ENCODE results near the gene CBLC. TPM values are rescaled to one million over a fixed set of nuclear protein-coding genes. Genes with fewer than 3 reads are reported as not detected.

Gene CBLC, protein sequence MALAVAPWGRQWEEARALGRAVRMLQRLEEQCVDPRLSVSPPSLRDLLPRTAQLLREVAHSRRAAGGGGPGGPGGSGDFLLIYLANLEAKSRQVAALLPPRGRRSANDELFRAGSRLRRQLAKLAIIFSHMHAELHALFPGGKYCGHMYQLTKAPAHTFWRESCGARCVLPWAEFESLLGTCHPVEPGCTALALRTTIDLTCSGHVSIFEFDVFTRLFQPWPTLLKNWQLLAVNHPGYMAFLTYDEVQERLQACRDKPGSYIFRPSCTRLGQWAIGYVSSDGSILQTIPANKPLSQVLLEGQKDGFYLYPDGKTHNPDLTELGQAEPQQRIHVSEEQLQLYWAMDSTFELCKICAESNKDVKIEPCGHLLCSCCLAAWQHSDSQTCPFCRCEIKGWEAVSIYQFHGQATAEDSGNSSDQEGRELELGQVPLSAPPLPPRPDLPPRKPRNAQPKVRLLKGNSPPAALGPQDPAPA
- not detected in 2 replicates for polyA plus RNA-seq

DNA sequence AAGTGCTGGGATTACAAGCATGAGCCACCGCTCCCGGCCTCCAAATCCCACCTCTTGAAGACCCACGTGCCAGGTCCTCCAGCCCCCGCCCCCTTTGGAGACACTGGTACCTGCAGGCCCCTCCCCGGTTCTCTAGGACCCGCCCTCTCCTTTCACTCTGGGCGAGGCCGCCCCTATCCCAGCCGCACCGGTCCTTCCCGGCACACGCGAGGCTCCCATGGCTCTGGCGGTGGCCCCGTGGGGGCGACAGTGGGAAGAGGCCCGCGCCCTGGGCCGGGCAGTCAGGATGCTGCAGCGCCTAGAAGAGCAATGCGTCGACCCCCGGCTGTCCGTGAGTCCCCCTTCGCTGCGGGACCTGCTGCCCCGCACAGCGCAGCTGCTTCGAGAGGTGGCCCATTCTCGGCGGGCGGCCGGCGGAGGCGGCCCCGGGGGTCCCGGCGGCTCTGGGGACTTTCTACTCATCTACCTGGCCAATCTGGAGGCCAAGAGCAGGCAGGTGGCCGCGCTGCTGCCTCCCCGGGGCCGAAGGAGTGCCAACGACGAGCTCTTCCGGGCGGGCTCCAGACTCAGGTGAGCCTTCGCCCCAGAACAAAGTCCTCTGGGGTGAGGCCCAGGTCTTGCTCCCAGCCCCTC, at the start of gene CBLC:
Gene CBLC, plus strand, starts transcription at position 176 of the 633 bp plus-strand sequence. Its CDS starts 42 bp downstream, at position 218.

DNA sequence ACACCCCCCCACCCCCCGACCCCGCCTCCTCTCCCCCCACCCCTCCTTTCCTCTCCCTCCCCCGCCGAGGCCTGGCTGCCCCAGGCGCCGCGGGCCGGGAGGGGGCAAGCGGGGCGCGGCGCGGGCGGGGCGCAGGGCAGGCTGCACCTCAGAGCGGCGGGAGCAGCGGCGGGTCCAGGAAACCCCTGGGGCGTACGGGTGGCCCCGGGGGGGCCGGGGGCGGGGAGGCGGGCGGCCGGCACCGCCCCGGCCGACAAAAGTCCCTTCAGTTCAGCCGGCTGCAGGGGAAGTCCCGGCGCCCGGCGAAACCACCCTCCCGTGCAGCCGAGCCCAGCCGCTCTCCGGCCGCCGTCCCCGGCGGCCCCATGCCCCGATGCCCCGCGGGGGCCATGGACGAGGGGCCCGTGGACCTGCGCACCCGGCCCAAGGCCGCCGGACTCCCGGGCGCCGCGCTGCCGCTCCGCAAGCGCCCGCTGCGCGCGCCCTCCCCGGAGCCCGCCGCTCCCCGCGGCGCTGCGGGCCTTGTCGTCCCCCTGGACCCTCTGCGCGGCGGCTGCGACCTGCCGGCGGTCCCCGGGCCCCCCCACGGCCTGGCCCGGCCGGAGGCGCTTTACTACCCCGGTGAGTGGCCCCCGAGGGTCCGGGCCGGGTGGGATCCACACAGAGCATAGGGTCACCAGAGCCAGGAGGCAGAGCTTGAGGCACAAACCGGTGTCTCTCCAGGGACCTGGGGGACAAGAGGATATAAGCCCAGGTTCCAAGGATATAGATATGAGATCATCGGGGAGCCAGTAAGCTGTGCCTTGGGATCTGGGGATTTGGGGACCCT, 29.1 kb upstream of the CBLC start, which contains the start of gene BCL3:
Gene BCL3, plus strand, starts transcription at position 283 of the 829 bp plus-strand sequence. Its CDS starts 83 bp downstream, at position 366.

DNA sequence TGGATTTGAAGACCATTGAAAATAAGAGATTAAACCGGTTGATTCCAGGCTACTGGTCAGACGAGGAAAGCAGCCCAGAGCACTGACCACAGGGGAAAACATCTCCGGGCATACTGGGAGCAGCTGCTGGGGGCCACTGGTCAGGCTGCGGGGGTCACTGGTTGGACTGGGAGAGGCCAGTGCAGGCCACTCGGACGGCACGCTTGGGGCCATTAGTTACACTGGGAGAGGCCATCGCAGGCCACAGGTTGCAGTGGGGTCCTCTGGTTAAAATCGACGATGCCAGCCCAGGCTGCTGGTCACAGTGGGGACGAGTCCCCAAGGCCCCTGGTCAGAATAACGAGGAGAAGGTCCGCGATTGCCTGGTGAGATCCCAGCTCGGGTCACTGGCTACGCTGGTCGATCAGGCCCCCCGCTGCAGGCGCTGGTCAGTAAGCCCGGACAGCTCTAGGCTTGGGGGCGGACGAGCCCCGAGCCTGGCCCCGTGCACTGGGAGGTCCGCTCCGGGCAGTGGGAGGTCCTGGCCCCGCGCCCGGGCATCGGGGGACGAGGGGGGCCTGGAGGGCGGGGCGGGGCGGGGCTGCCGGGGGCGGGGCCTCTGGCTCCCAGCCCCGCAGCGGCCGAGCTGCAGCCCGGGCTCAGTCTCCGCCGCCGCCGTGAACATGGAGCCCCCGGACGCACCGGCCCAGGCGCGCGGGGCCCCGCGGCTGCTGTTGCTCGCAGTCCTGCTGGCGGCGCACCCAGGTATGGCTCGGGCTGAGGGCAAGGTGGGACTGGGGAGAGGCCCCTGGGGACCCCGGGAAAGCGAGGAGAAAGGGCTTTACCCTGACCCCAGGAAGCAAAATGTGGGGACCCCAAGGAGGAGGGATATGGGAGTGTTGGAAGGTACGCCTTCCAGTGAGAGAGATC, 31.0 kb downstream of the CBLC start, which contains the start of gene BCAM:
Gene BCAM, plus strand, starts transcription at position 641 of the 909 bp plus-strand sequence. Its CDS starts 22 bp downstream, at position 663.

DNA sequence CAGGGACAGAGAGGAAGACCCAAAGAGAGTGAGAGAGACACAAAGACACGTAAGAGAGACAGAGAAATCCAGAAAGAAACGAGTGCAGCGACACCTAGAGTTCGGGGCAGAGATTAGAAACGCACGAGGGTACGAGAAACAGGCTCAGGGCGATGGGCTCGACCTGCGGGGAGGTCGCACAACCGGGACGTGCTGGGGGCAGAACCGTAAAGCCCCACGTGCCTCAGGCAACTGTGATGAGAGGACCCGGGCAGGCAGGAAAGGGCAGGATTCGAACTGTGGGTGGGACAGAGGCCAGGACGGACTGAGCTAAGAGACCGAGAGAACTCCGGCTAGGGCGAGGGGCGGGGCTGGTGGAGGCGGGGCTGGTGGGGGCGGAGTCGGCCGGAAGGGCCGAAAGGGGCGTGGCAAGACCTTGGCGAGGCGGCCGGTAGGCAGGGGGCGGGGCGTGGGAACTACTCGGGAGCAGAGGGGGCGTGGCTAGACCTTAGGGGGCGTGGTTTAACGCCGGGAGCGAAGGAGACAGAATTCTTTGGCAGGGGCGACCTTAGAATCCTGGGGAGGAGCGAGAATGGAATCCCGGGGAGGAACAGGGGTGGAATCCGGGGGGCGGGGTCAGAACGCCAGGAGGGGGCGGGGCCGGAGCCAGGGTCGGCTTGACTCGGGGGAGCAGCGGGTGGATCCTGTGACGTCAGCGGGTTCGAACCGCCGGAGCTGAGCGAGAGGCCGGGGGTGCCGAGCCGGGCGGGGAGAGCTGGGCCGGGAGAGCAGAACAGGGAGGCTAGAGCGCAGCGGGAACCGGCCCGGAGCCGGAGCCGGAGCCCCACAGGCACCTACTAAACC, 68.1 kb downstream of the CBLC start, which contains the start of gene NECTIN2:
Gene NECTIN2, plus strand, starts transcription at position 686 of the 843 bp plus-strand sequence. CDS start 229 bp downstream, outside the sequence.

Other genes with a start within 250 kb of the CBLC start
- gene CEACAM20, start 248.2 kb upstream of the CBLC start, polyA plus RNA-seq = not detected in 2 replicates
- gene IGSF23, start 164.3 kb upstream of the CBLC start, polyA plus RNA-seq = not detected in 2 replicates
- gene PVR, start 134.0 kb upstream of the CBLC start, polyA plus RNA-seq = 4.5 and 9.1 TPM in 2 replicates
- gene CEACAM19, start 106.4 kb upstream of the CBLC start, polyA plus RNA-seq = 0.77 TPM in 1 of 2 replicates, not detected in the other
- 0.35 TPM in 1 of 2 replicates, not detected in the other for gene CEACAM16, start 78.7 kb upstream of the CBLC start, polyA plus RNA-seq
- gene BCL3, start 29.2 kb upstream of the CBLC start, polyA plus RNA-seq = 0.70 and 5.7 TPM in 2 replicates
- not detected in 2 replicates for gene BCAM, start 31.2 kb downstream of the CBLC start, polyA plus RNA-seq
- 6.2 and 21.5 TPM in 2 replicates for gene NECTIN2, start 68.4 kb downstream of the CBLC start, polyA plus RNA-seq
- 1.8 and 2.7 TPM in 2 replicates for gene TOMM40, start 113.4 kb downstream of the CBLC start, polyA plus RNA-seq
- 6.2 and 10.7 TPM in 2 replicates for gene APOE, start 127.9 kb downstream of the CBLC start, polyA plus RNA-seq
- 5.7 and 19.8 TPM in 2 replicates for gene APOC1, start 136.7 kb downstream of the CBLC start, polyA plus RNA-seq
- not detected in 2 replicates for gene APOC4, start 164.3 kb downstream of the CBLC start, polyA plus RNA-seq
- 0.98 TPM in 1 of 2 replicates, not detected in the other for gene APOC2, start 168.2 kb downstream of the CBLC start, polyA plus RNA-seq
- 1.7 and 5.9 TPM in 2 replicates for gene CLPTM1, start 177.5 kb downstream of the CBLC start, polyA plus RNA-seq
- gene RELB, start 223.6 kb downstream of the CBLC start, polyA plus RNA-seq = 0.23 and 1.6 TPM in 2 replicates